ENCODE measurements around the gene KCNJ2. TPM values are rescaled to one million over a fixed set of nuclear protein-coding genes. Genes with fewer than 3 reads are reported as not detected.

Gene KCNJ2
- polyA plus RNA-seq, 3 donors: 0.20 to 1.7 (median 0.85) TPM

DNA sequence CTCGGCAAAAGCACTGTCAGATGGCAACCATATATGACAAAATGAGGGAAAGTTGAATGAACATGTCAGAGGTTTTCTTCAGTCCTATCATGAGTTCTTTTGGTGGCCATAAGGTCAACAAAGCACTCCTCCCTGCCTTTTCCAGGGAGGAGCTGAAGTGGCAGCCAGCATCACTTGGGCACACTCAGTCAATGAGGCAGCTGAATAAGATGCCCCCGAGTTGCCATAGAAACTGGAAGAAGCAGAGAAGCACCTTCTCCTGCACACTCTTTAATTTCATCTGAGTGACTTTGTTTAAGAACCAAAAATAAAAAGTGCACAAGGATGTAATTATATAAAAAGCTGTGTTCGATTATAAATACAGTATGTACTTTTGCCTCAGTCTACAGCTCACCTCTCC lies 16.0 kb downstream of the KCNJ2 start:
- no peak overlapping the region for H3K27ac ChIP-seq (ENCODE audit: low read depth, low read length)
- 89 to 91% (median 89%) methylated on average over 3 of the region's 3 CpGs for WGBS, 3 donors

DNA sequence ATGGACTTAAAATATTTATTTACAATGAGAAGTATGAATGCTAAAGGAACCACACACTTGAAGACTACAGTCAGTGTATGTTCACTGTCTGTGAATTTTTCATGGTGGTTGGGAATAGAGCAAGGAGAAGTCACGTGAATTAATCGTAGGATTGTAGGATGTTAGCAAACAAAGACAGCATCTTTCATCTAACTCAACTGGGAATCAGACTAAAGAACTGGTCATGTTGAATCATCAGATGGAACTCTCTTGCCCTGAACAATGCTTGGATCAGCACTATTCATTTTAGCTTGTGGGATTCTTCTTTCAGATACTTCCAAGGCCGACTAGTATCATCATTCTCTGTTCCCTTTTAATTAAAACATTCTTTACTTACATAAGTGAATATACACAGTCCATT lies 18.1 kb downstream of the KCNJ2 start:
- WGBS, 3 donors: 83 to 88% (median 86%) methylated on average over 3 of the region's 3 CpGs
- H3K27ac ChIP-seq (ENCODE audit: low read depth, low read length): no peak overlapping the region

DNA sequence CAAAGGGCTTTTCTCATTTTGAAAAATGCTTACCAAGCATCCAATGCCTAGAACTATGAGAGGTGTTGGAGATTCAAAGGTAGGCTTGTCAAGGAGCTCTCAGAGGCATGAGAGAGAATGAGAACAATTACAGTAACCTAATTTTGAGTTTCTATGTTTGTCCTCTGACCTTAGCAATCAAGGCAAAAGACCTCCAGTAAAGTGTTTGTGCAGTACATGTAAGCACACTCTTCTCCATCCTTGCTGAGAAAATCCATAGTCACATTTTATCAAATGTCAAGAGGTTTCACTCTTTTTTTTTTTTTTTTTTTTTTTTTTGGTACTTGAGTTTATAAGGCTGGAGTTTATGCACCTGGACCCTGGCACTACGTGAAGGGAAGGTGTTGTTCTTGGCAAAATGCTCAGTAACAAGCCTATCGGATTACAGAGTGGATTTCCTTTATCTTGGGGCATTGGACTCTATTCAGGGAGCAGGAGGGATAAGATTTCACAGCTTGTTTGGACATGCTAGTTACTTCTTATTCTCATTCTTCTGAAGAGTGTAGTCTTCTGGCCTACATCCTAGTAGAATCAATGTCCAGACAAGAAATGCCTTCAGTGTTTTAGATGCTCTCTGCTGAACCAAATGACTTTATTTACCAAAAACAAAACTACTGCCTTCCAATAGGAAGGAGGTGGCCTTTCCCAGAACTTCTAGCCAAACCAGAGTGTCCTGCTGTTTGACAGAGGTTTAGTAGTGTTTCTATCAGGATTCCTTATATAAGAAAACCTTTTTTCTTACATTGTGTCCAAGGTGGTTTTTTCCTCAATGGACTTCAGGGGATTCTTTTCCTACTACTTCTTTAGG lies 21.9 kb downstream of the KCNJ2 start:
- no peak overlapping the region for H3K27ac ChIP-seq (ENCODE audit: low read depth, low read length)
- 38 to 74% (median 70%) methylated on average over 2 of the region's 2 CpGs for WGBS, 3 donors

DNA sequence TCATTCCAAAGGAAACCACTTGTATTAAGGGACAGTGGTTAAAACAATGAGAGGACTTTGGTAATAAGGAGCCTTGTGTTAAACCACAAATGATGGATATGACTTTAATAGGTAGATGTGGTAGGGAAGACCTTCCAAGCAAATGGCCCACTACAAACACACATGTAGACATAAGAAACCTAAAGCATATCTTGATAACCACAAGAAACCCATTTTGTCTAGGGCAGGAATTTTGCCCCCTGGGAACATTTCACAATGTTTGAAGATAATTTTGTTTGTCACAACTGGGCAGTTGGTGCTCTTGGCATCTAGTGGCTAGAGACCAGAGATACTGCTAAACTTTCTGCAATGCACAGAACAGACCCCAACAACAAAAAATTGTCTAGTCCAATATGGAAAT lies 25.8 kb downstream of the KCNJ2 start:
- H3K27ac ChIP-seq (ENCODE audit: low read depth, low read length): no peak overlapping the region

DNA sequence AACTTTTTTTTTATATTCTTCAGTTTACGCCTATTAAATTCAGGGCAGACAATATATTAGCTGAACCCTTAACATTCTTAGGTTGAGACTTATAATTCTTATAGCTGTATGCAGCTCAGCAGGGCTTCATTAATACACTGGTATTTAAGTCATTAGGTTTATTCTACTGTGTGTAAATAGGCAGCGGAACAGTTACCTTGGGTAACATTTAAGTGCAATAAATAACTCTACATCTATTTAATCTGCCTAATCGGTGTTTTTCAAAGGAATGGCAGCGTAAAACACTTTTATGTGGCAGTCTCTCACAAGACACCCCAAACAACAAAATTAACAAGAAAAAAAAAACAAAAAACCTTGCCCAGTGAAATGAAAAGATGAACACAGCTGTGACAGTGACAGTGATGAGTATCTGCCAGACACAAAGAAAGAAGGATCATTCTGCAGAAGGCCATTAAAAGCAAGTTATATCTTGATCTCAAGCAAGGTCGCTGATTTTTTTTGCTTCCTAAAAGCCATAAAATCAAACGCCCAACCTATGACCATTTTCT lies 32.6 kb downstream of the KCNJ2 start:
- 78 to 90% (median 80%) methylated on average over 6 of the region's 6 CpGs for WGBS, 3 donors
- H3K27ac ChIP-seq (ENCODE audit: low read depth, low read length): no peak overlapping the region

DNA sequence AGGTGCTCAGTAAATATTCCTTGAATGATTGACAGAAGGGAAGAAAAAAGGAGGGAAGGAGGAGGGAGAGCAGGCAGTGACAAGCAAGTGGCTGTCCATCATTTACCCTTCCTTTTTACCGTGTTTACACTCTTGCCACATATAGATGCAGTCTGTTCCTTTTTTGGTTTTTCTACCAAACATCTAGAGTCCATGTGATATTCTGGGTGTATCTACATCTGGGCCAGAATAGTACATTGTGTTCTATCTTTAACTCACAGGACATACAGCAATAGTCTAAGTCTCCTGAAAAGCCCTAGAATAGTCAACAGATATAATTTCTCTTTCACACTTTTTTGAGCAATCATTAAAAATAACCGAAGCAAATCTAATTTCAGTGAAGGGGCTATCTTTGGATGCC lies 33.5 kb downstream of the KCNJ2 start:
- H3K27ac ChIP-seq (ENCODE audit: low read depth, low read length): no peak overlapping the region
- WGBS, 3 donors: 50 to 72% (median 58%) methylated on average over 2 of the region's 2 CpGs

DNA sequence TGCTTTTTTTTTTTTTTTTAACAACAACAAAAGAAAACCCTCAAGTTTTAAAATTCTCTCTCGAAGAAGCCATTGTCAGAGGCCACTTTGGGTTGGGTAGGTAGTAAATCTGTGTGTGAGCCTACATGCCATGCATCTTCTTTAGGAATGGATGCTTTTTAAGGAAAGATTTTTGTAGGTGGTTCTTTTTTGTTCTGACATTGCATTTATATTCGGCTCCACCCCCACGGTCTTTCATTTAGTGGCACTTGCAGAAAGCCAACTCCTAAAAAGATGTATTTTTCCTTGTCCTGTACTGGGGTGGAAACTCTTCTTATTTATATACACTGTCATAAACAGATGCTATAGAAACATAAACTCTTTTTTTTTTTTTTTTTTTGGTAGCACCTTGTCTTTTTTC lies 35.1 kb downstream of the KCNJ2 start:
- 93 to 98% (median 94%) methylated on average over 3 of the region's 3 CpGs for WGBS, 3 donors
- H3K27ac ChIP-seq (ENCODE audit: low read depth, low read length): no peak overlapping the region

DNA sequence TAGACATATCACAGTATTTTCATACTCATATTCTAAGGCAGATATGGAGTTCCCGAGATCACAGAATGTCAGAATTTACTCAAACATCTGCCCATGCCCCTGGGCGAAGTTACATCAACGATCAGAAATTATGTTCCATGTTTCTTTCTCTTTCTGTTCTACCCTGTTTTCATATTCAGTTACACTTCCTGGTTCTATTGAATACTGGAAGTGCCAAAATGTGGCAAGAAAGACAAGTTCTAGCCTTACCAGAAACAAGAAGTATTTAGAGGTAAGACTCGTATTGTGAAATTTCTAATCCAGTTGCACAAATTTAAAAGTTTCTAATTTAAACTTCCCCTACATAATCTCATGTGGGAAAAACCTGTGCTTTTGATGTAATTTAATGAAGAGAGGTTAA lies 36.1 kb downstream of the KCNJ2 start:
- H3K27ac ChIP-seq (ENCODE audit: low read depth, low read length): no peak overlapping the region
- WGBS, 3 donors: 57 to 90% (median 62%) methylated on average over 4 of the region's 4 CpGs

DNA sequence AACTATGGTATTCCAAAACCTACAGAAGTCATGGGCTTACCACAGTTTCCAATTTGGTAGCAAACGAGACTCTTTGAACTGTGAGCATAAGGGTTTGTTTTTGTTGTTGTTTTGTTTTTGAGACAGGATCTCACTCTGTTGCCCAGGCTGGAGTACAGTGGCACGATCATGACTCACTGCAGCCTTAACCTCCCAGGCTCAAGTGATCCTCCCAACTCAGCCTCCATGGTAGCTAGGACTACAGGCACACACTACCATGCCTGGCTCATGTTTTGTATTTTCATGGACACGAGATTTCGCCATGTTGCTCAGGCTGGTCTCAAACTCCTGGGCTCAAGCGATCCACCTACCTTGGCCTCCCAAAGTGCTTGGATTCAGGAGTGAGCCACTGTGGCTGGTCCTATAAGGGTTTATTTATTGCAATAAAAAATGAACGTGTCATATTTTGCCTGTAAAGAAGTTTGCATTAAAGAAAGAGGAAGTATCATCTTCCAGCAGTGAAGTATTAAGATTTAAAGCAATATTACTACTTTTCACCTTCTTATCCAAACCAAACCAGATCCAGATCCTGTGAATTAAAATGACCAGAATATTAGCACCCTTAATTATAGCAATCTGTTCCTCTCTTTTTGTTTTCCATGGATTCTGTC lies 37.2 kb downstream of the KCNJ2 start:
- H3K27ac ChIP-seq (ENCODE audit: low read depth, low read length): no peak overlapping the region
- 61 to 82% (median 75%) methylated on average over 6 of the region's 6 CpGs for WGBS, 3 donors

DNA sequence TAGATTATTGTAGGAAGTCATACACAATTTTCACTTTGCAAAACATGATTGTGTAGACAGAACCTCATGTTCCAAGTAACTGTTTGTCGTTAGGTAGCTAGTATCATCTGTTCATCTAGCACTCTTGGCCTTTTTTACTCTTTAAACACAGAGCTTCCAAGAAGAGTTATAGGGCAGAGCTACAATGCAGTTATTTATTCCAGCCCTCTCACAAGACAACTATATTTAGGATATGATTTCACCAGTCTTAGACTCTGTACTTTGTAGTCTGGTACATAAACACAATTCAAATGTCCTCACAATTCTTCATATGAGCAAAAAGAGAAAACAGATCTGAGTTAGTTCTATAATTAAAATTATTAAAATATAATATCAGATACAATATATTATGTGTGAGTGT lies 37.9 kb downstream of the KCNJ2 start:
- H3K27ac ChIP-seq (ENCODE audit: low read depth, low read length): no peak overlapping the region
- 60 to 89% (median 74%) methylated on average over 1 of the region's 1 CpG for WGBS, 3 donors

DNA sequence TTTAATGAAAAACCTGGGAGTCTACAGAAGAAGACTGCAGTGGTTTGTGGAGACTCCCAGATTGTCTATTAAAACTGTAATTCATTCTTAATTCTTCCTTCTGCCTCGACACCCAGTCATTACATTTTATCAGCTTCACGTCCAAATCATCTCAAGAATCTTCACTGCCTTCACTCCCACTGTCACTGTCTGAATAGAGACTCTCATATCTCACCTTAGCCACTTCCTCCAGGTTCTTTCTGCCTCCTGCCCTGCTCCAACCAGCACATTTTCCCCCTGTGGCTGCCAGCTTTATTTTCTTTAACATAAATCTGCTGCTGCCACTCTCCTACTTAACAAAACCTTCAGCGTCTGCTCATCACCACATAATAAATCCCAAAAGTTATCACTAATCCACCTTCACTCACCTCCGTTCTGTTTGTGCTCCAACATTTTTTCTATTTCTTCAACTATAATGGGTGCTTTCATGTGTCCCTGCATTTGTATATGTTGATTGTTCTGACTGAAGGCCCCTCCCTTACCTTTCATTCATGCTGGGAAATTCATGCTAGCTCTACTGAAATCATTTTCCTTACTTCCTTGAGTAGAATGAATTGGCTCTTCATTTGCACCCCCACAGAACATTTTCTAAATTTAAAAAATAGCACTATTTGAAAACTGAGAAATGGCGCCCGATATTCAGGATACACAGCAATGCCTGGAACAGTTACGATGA lies 38.9 kb downstream of the KCNJ2 start:
- H3K27ac ChIP-seq (ENCODE audit: low read depth, low read length): no peak overlapping the region
- 73 to 86% (median 76%) methylated on average over 7 of the region's 7 CpGs for WGBS, 3 donors

DNA sequence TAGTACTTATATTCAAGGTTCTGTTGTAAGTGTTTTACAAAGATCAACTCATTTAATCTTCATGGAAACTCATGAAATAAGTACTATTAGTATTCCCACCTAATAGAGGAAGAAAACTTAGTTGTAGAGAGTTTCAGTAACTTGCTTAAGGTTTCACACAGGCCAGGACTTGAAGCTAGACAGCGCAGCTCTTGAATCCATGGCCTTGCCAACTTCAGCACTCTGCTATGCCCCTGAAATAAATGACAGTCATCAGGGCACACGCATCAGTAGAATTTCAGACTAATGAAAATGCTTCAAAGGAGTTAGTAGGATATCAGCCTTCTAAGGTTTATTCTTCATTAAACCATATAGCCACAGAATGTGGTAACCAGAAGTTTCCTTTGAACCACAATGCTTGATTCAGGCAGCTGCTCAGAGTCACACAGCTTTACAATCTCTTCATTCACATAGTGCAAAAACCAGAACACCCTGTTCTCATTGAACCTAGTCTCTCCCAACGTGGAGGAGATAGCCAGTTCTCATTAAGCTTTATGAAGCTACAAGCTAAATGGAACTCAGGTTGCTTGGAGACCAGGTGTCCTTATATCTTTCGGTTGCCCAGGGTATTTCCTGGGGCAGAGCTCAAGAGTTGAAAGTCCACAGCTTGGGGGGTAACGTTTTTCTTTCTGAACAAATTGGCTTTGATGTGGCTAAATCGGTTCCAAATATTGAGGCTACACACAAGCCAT lies 39.7 kb downstream of the KCNJ2 start:
- 53 to 84% (median 78%) methylated on average over 6 of the region's 6 CpGs for WGBS, 3 donors
- H3K27ac ChIP-seq (ENCODE audit: low read depth, low read length): no peak overlapping the region

DNA sequence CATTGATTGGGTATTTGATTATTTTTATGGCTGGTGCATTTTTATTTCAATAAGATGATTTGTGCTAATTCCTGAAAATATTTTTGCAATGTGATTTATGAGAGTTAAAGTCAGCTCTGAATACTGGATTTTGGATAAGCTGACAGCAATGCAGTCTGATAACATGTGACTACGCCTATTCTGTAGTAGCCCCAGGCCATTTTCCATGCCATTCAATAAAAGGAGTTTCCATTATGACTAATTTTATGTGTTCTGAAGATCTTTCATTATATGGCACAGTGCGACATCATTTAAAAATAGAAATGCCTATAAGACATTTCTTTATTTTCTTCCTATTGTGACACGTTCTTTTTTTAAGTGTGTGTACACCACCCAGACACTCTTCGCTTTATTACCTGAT lies 46.3 kb downstream of the KCNJ2 start:
- 80 to 85% (median 82%) methylated on average over 4 of the region's 4 CpGs for WGBS, 3 donors
- H3K27ac ChIP-seq (ENCODE audit: low read depth, low read length): no peak overlapping the region

DNA sequence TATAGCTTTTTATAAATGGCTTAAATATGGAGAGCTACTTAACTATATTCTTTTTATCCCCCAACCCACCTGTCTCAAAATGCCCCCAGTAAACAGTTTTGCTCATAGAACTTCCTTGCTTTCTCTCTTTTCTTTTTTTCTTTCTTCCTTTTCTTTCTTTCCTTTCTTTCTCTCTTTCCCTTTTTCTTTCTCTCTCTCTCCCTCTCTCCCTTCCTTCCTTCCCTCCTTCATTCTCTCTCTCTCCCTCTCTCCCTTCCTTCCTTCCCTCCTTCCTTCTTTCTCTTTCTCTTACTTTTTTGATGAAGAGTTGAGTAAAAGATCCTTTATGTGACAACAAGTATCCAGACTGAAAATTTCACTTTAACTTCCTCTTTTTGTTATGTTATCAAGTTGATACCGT lies 48.2 kb downstream of the KCNJ2 start:
- 43 to 78% (median 60%) methylated on average over 1 of the region's 1 CpG for WGBS, 3 donors
- no peak overlapping the region for H3K27ac ChIP-seq (ENCODE audit: low read depth, low read length)

DNA sequence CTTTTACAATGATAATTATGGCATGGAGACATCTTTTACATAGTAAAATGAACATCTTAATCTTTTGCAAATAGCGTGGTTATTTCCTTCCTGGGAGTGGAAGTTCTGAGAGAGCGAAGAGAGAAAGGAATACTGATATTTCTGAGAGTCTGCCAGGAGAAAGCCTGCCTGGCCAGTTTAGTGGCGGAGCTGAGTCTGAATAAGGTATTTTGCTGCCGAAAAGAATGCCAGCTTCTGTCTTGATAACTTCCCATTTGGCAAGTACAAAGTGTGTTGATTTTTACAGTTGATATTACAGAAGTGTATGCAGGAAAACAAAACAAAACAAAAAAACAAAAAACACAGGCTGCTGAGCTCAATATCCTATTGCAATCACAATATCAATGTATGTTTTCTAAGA lies 55.9 kb downstream of the KCNJ2 start:
- WGBS, 3 donors: 41 to 73% (median 64%) methylated on average over 4 of the region's 4 CpGs
- no peak overlapping the region for H3K27ac ChIP-seq (ENCODE audit: low read depth, low read length)
